SK-N-SH treated with all-trans-retinoic acid at 6 μM for 48 hours (cell line): ENCODE measurements around the gene RPRD2.

Experiments used
- ARNTL ChIP-seq: fragments of 450-650 bp; formaldehyde crosslinking; IDR thresholded peaks from 2 replicates; pipeline ENCODE4 v1.5.0; 2020; ENCODE audit warnings: low read depth, mild to moderate bottlenecking, moderate library complexity, borderline replicate concordance
- ESRRG ChIP-seq: fragments of 250-450 bp; sonication (Bioruptor Pico); IDR thresholded peaks from 2 replicates; pipeline ENCODE4 v1.6.1; 2021; ENCODE audit warnings: mild to moderate bottlenecking
- PPARA ChIP-seq: fragments of 250-450 bp; sonication (Bioruptor Pico); IDR thresholded peaks from 2 replicates; pipeline ENCODE4 v1.5.0; 2020; ENCODE audit warnings: mild to moderate bottlenecking, borderline replicate concordance
- RARB ChIP-seq: fragments of 250-450 bp; sonication (Bioruptor Pico); IDR thresholded peaks from 2 replicates; pipeline ENCODE4 v1.8.0; 2021; ENCODE audit warnings: mild to moderate bottlenecking, moderate library complexity
- TOX ChIP-seq: fragments of 250-450 bp; sonication (Bioruptor Pico); IDR thresholded peaks from 2 replicates; pipeline ENCODE4 v1.8.0; 2021; ENCODE audit warnings: mild to moderate bottlenecking, moderate library complexity, borderline replicate concordance
- ZC3H10 ChIP-seq: fragments of 250-450 bp; sonication (Bioruptor Pico); IDR thresholded peaks from 2 replicates; pipeline ENCODE4 v1.5.1; 2021; ENCODE audit warnings: mild to moderate bottlenecking, moderate library complexity
- ZFP3 ChIP-seq: fragments of 250-450 bp; sonication (Bioruptor Pico); IDR thresholded peaks from 2 replicates; pipeline ENCODE4 v1.5.0; 2020; ENCODE audit warnings: mild to moderate bottlenecking, moderate library complexity
- ZFP30 ChIP-seq: fragments of 450-650 bp; formaldehyde crosslinking; IDR thresholded peaks from 2 replicates; pipeline ENCODE4 v1.5.0; 2022; ENCODE audit warnings: mild to moderate bottlenecking, moderate library complexity
- ZNF70 ChIP-seq: fragments of 450-650 bp; formaldehyde crosslinking; IDR thresholded peaks from 2 replicates; pipeline ENCODE4 v1.5.0; 2020; ENCODE audit warnings: mild to moderate bottlenecking, moderate library complexity
- TF ChIP-seq, protein P1 (sequence below): fragments of 250-450 bp; sonication (Bioruptor Pico); IDR thresholded peaks from 2 replicates; pipeline ENCODE4 v1.8.0; 2021; ENCODE audit warnings: low read depth, mild to moderate bottlenecking, moderate library complexity, borderline replicate concordance

DNA sequence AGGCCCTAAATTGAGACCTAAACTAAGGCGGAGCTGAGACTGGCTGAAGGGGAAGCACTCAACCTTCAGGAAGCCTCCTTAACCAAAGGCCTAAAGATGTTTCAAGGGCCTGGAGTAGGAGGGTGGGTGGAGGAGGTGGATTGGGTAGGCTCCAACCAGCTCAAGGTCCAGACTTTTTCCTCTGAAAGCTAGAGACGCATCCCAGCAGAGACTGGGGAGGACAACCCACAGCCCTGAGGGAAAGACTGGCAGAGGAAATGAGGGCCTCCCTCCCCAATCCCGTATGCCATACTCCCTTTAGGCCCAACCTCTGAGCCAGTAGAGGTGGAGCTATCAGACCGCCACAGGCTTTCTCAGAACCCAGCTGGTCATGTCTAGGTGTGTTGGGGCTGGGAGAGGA, 145.0 kb downstream of the RPRD2 start:
- TF ChIP-seq ESRRG, result no peak
- no peak for TF ChIP-seq ZNF70
- TF ChIP-seq ARNTL (CRISPR knock-in tag), result no peak
- TF ChIP-seq ZFP3, result no peak
- TF ChIP-seq ZC3H10, result no peak
- TF ChIP-seq PPARA (CRISPR knock-in tag), result no peak
- TF ChIP-seq TOX (CRISPR knock-in tag), result no peak
- TF ChIP-seq RARB (CRISPR knock-in tag), result no peak
- TF ChIP-seq, protein P1, sequence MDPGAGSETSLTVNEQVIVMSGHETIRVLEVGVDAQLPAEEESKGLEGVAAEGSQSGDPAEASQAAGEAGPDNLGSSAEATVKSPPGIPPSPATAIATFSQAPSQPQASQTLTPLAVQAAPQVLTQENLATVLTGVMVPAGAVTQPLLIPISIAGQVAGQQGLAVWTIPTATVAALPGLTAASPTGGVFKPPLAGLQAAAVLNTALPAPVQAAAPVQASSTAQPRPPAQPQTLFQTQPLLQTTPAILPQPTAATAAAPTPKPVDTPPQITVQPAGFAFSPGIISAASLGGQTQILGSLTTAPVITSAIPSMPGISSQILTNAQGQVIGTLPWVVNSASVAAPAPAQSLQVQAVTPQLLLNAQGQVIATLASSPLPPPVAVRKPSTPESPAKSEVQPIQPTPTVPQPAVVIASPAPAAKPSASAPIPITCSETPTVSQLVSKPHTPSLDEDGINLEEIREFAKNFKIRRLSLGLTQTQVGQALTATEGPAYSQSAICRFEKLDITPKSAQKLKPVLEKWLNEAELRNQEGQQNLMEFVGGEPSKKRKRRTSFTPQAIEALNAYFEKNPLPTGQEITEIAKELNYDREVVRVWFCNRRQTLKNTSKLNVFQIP (CRISPR knock-in tag), result no peak
- TF ChIP-seq ZFP30 (CRISPR knock-in tag), result no peak
